ENCODE results near the gene LINGO3. TPM values are rescaled to one million over a fixed set of nuclear protein-coding genes. Genes with fewer than 3 reads are reported as not detected.

Gene LINGO3
- total RNA-seq, 4 donors from 2014 or later = not detected

- H3K27me3 ChIP-seq = no peaks in the 10 kb centered on the region
- H3K27ac ChIP-seq = no peak overlapping the region
- peaks cover 36% of the 10 kb centered on the region for H3K36me3 ChIP-seq
- H3K4me3 ChIP-seq = no peak overlapping the region
- 91% methylated on average over 20 of the region's 54 CpGs for WGBS
- TF ChIP-seq POLR2A (IDR thresholded peaks at IDR 0.05) (no peak), POLR2AphosphoS5 (IDR thresholded peaks at IDR 0.05) (no peak), EP300 (IDR thresholded peaks at IDR 0.05) (no peak)
- TF ChIP-seq, protein P1, sequence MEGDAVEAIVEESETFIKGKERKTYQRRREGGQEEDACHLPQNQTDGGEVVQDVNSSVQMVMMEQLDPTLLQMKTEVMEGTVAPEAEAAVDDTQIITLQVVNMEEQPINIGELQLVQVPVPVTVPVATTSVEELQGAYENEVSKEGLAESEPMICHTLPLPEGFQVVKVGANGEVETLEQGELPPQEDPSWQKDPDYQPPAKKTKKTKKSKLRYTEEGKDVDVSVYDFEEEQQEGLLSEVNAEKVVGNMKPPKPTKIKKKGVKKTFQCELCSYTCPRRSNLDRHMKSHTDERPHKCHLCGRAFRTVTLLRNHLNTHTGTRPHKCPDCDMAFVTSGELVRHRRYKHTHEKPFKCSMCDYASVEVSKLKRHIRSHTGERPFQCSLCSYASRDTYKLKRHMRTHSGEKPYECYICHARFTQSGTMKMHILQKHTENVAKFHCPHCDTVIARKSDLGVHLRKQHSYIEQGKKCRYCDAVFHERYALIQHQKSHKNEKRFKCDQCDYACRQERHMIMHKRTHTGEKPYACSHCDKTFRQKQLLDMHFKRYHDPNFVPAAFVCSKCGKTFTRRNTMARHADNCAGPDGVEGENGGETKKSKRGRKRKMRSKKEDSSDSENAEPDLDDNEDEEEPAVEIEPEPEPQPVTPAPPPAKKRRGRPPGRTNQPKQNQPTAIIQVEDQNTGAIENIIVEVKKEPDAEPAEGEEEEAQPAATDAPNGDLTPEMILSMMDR (IDR thresholded peaks at IDR 0.05) = no peak
- H3K4me1 ChIP-seq = peaks cover 14% of the 10 kb centered on the region
- DNase-seq (ENCODE audit: low spot score in 2 of 2) = no peak
- no peaks in the 10 kb centered on the region for H3K9me3 ChIP-seq
These were observed 31.0 kb upstream of the LINGO3 start for GRCh38 chr19:2338751-2339643.

- TF ChIP-seq EP300 (IDR thresholded peaks at IDR 0.05) = no peak
- TF ChIP-seq, protein P1 (IDR thresholded peaks at IDR 0.05) = no peak
- TF ChIP-seq POLR2A (IDR thresholded peaks at IDR 0.05) = no peak
- no peak for TF ChIP-seq POLR2AphosphoS5 (IDR thresholded peaks at IDR 0.05)
- no peak for DNase-seq (ENCODE audit: low spot score in 2 of 2)
- Histone ChIP-seq H3K4me3 (no peak overlapping the region), H3K4me1 (peaks cover 23% of the 10 kb centered on the region), H3K27me3 (no peaks in the 10 kb centered on the region), H3K27ac (no peak overlapping the region), H3K36me3 (peaks cover 36% of the 10 kb centered on the region), H3K9me3 (no peaks in the 10 kb centered on the region)
- WGBS = 100% methylated on average over 7 of the region's 21 CpGs
These were observed 30.2 kb upstream of the LINGO3 start for GRCh38 chr19:2338055-2338615.

GRCh38 chr19:2337329-2337707, 29.4 kb upstream of the LINGO3 start:
- H3K36me3 ChIP-seq = peaks cover 34% of the 10 kb centered on the region

DNA sequence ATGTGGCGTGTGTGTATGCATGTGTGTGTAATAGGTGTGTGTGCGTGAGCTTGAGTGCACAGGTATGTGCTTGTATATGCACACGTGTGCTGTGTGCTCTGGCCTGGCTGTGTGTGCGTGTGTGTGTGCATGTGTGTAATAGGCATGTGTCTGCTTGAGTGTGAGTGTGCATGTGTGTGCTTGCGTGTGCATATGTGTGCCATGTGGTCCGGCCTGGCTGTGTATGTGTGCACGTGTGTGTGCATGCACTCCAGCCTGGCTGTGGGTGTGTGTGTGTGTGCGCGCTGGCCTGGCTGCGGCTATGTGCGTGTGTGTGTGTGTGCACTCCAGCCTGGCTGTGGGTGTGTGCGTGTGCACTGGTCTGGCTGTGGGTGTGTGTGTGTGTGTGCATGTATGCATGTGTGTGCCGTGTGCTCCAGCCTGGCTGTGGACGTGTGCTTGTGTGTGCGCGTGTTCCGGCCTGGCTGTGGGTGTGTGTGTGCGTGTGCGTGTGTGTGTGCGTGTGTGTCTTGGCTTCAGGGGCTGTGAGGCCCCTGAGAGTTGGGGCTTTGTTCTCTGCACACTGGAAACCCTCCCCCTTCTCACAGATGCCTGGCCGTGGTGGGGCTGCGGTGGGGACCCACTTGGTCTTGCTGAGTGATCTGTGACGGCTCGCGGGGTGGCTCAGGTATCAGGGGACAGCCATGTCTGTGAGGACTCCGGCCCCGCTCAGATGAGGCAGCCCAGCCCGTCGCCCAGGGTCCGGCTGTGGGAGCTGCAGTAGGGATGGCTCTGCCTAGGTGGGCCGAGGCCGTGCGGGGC, 28.8 kb upstream of the LINGO3 start:
- no peak overlapping the region for H3K4me3 ChIP-seq
- H3K4me1 ChIP-seq = peaks cover 28% of the 10 kb centered on the region
- TF ChIP-seq POLR2AphosphoS5 (IDR thresholded peaks at IDR 0.05) = no peak
- TF ChIP-seq, protein P1 (IDR thresholded peaks at IDR 0.05) = no peak
- no peak for TF ChIP-seq EP300 (IDR thresholded peaks at IDR 0.05)
- no peak for TF ChIP-seq POLR2A (IDR thresholded peaks at IDR 0.05)
- H3K27ac ChIP-seq = no peak overlapping the region
- WGBS = 93% methylated on average over 14 of the region's 33 CpGs
- no peaks in the 10 kb centered on the region for H3K27me3 ChIP-seq
- no peaks in the 10 kb centered on the region for H3K9me3 ChIP-seq
- H3K36me3 ChIP-seq = peaks cover 34% of the 10 kb centered on the region
- no peak for DNase-seq (ENCODE audit: low spot score in 2 of 2)

More at GRCh38 chr19:2337329-2337707, 29.4 kb upstream of the LINGO3 start:
- no peak for DNase-seq (ENCODE audit: low spot score in 2 of 2)
- 81% methylated on average over 7 of the region's 19 CpGs for WGBS
- Histone ChIP-seq H3K4me3 (no peak overlapping the region), H3K9me3 (no peaks in the 10 kb centered on the region), H3K27me3 (no peaks in the 10 kb centered on the region), H3K4me1 (peaks cover 28% of the 10 kb centered on the region), H3K27ac (no peak overlapping the region)
- TF ChIP-seq, protein P1 (IDR thresholded peaks at IDR 0.05) = peak in 1 of 2 donors; percentile 16
- TF ChIP-seq POLR2AphosphoS5 (IDR thresholded peaks at IDR 0.05) = no peak

Measured in suprapubic skin (tissue), 4 donors.